Measurements from ENCODE around the gene HBQ1. TPM values are rescaled to one million over a fixed set of nuclear protein-coding genes. Genes with fewer than 3 reads are reported as not detected.
"Not testable (repeated sequence)": the region's sequence is repeated elsewhere in the genome, so short reads cannot be mapped to it uniquely, and the experiment has no call there.

Gene HBQ1
- total RNA-seq, 4 donors from 2014 or later = 1.7 TPM; not detected in 3

DNA sequence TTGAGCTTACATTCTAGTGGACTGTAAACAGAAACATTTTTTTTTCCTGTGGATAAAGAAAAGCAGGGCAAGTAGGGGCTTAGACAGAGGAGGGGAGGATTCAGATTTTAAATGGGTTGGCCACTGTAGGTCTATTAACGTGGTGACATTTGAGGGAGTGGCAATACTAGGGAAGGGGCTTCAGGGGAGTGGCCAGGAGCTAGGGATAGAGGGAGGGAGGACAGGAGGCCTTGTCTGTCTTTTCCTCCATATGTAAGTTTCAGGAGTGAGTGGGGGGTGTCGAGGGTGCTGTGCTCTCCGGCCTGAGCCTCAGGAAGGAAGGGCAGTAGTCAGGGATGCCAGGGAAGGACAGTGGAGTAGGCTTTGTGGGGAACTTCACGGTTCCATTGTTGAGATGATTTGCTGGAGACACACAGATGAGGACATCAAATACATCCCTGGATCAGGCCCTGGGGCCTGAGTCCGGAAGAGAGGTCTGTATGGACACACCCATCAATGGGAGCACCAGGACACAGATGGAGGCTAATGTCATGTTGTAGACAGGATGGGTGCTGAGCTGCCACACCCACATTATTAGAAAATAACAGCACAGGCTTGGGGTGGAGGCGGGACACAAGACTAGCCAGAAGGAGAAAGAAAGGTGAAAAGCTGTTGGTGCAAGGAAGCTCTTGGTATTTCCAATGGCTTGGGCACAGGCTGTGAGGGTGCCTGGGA lies 21.0 kb upstream of the HBQ1 start:
- TF ChIP-seq, protein P1, sequence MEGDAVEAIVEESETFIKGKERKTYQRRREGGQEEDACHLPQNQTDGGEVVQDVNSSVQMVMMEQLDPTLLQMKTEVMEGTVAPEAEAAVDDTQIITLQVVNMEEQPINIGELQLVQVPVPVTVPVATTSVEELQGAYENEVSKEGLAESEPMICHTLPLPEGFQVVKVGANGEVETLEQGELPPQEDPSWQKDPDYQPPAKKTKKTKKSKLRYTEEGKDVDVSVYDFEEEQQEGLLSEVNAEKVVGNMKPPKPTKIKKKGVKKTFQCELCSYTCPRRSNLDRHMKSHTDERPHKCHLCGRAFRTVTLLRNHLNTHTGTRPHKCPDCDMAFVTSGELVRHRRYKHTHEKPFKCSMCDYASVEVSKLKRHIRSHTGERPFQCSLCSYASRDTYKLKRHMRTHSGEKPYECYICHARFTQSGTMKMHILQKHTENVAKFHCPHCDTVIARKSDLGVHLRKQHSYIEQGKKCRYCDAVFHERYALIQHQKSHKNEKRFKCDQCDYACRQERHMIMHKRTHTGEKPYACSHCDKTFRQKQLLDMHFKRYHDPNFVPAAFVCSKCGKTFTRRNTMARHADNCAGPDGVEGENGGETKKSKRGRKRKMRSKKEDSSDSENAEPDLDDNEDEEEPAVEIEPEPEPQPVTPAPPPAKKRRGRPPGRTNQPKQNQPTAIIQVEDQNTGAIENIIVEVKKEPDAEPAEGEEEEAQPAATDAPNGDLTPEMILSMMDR (IDR thresholded peaks at IDR 0.05) = no peak
- no peak for TF ChIP-seq POLR2A (IDR thresholded peaks at IDR 0.05)
- 38 to 45% methylated on average over 6 of the region's 6 CpGs for WGBS, 2 donors
- no peak overlapping the region for H3K4me3 ChIP-seq (ENCODE audit: low read depth, poor library complexity, severe bottlenecking)
- no peak for DNase-seq (ENCODE audit: low spot score in 2 of 2)
- intact Hi-C loops (cut with DNase I; ENCODE audit: low total_unique reads) = no loop called here

DNA sequence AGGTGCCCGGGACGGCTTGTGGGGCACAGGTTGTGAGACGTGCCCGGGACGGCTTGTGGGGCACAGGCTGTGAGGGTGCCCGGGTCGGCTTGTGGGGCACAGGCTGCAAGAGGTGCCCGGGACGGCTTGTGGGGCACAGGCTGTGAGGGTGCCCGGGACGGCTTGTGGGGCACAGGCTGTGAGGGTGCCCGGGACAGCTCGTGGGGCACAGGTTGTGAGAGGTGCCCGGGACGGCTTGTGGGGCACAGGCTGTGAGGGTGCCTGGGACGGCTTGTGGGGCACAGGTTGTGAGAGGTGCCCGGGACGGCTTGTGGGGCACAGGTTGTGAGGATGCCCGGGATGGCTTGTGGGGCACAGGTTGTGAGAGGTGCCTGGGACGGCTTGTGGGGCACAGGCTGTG lies 20.0 kb upstream of the HBQ1 start:
- DNase-seq (ENCODE audit: low spot score in 2 of 2); H3K4me3 ChIP-seq (ENCODE audit: low read depth, poor library complexity, severe bottlenecking); intact Hi-C loops (cut with DNase I; ENCODE audit: low total_unique reads): not testable (repeated sequence)
- 65 to 72% methylated on average over 20 of the region's 20 CpGs for WGBS, 2 donors

DNA sequence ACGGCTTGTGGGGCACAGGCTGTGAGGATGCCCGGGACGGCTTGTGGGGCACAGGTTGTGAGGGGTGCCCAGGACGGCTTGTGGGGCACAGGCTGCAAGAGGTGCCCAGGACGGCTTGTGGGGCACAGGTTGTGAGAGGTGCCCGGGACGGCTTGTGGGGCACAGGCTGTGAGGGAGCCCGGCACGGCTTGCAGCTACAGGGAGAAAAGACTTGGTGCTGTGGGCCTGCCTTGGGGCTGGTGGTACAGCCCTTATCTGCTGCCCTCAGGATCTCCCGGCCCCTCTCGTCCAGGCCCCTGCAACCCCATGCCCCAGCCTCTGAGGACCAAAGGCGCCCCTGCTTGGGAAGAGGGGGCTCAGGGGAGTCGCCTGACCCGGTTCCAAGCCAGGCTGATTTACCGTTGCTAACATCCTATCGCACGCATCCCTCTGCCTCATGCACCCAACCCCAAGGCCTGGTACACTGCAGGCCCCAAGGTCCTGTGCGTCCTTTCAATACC lies 19.5 kb upstream of the HBQ1 start:
- 61 to 73% methylated on average over 14 to 18 of the region's 18 CpGs for WGBS, 2 donors
- no peak for DNase-seq (ENCODE audit: low spot score in 2 of 2)
- intact Hi-C loops (cut with DNase I; ENCODE audit: low total_unique reads) = no loop called here
- no peak overlapping the region for H3K4me3 ChIP-seq (ENCODE audit: low read depth, poor library complexity, severe bottlenecking)
- TF ChIP-seq, protein P1 (IDR thresholded peaks at IDR 0.05) = no peak
- no peak for TF ChIP-seq POLR2A (IDR thresholded peaks at IDR 0.05)

DNA sequence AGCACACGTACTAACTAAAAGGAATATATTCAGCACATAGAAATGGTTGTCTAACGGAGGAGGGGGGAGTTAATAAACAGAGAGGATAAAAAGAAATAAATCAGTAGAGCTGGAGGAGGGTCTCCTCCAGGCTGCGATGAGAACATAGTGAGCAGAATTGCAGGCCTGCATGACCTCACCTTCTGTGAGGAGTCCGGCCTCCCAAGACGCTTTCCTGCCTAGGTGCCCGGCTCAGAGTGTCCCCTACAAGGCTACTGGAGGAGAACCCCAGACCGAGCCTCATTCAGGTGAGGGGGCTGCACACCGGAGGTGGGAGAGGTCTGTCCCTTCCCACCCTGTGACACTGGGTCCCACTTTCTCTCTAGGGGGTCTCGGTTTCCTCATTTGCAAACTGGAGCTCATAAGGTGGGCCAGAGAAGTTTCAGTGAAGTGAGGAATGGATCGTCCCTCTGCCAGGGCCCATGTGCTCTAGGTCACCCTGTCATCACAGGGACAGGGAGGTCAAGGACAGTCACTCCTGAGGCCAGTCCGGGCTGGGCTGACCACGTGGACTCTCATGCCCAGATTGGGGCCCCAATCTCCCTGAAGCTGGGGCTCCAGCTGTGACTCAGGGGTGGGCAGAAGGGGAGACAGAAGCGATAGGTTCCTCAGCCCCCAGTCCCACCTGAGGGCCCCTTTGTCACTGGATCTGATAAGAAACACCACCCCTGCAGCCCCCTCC lies 17.8 kb upstream of the HBQ1 start:
- no peak overlapping the region for H3K4me3 ChIP-seq (ENCODE audit: low read depth, poor library complexity, severe bottlenecking)
- 79 to 88% methylated on average over 13 of the region's 13 CpGs for WGBS, 2 donors
- TF ChIP-seq, protein P1 (IDR thresholded peaks at IDR 0.05) = no peak
- no peak for TF ChIP-seq POLR2A (IDR thresholded peaks at IDR 0.05)
- DNase-seq (ENCODE audit: low spot score in 2 of 2) = no peak
- intact Hi-C loops (cut with DNase I; ENCODE audit: low total_unique reads) = no loop called here

DNA sequence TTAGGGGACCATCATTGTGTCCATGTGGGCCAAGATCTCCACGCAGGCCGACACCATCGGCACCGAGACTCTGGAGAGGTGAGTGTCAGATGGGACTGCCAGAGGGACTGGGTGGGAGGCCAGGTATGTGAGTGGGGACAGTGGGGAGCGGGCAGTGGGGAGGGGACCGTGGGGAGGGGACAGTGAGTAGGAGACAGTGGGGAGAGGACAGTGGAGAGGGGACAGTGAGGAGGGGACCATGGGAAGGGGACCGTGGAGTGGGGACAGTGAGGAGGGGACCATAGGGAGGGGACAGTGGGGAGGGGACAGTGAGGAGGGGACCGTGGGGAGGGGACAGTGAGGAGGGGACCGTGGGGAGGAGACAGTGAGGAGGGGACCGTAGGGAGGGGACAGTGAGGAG lies 17.1 kb upstream of the HBQ1 start:
- H3K4me3 ChIP-seq (ENCODE audit: low read depth, poor library complexity, severe bottlenecking); DNase-seq (ENCODE audit: low spot score in 2 of 2); intact Hi-C loops (cut with DNase I; ENCODE audit: low total_unique reads): not testable (repeated sequence)
- 74 to 76% methylated on average over 10 of the region's 10 CpGs for WGBS, 2 donors

DNA sequence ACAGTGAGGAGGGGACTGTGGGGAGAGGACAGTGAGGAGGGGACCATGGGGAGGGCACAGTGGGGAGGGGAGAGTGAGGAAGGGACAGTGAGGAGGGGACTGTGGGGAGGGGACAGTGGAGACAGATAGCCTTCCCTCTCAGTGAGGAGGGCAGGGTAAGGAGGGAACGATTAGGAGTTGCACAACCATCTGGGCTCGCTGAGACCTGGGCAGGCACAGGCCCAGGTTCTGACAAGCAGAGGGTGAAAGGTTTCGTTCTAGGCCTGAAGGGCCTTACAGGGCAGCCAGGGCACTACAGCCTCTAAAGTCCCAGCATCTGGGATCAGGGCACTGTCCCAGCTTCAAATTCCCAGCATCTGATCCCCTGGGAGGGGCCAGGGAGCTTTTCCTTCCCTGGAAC lies 16.6 kb upstream of the HBQ1 start:
- DNase-seq (ENCODE audit: low spot score in 2 of 2); H3K4me3 ChIP-seq (ENCODE audit: low read depth, poor library complexity, severe bottlenecking); intact Hi-C loops (cut with DNase I; ENCODE audit: low total_unique reads): not testable (repeated sequence)
- WGBS, 2 donors = 15 to 23% methylated on average over 2 to 3 of the region's 3 CpGs

DNA sequence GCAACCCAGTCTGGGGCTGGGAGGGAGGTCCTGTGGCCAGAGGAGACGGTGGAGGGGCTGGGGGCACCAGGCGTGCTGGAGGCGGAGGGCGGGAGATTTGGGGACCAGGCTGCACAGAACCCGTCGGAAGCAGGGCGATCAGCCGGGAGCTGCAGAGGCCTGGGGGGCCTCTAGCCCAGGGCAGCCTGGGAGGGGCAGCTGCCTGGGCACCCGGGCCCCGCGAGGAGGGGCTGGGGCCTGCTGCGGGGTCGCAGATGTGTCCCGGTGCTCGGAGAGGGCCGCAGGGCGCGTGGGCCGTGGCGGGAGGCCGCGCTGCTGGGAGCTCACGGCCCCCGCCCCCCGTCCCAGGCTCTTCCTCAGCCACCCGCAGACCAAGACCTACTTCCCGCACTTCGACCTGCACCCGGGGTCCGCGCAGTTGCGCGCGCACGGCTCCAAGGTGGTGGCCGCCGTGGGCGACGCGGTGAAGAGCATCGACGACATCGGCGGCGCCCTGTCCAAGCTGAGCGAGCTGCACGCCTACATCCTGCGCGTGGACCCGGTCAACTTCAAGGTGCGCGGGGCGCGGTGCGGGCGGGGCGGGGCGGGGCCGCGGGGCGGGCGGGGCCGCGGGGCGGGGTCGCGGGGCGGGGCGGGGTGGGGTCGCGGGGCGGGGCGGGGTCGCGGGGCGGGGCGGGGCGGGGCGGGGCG lies 16.0 kb upstream of the HBQ1 start:
- DNase-seq (ENCODE audit: low spot score in 2 of 2); intact Hi-C loops (cut with DNase I; ENCODE audit: low total_unique reads); H3K4me3 ChIP-seq (ENCODE audit: low read depth, poor library complexity, severe bottlenecking): not testable (repeated sequence)
- no CpG with 5 or more reads among the region's 80 CpGs for WGBS, 2 donors
